ENCODE data around the gene GRAP.
"Not testable (repeated sequence)": the region's sequence is repeated elsewhere in the genome, so short reads cannot be mapped to it uniquely, and the experiment has no call there.

The GRAP gene

DNA sequence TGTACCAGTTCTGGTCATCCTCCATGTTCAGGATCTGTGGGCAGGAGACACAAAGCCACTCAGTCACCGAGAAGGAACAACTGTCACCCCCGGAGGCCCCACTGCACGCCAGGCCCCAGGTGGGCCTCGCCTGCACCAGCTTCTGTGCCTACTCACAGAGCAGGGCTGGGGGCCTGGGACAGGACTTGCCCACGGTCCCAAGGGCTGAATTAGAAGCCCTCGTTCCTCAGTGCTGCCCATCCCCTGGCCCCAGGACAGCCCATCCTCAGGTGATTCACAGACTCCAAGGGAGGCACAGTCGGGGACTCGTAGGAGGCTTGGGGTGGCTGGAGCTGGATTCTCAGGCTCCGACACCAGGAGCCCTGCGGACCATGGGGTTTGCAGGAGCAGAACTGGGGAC, 4.9 kb downstream of the GRAP start:
- not testable (repeated sequence) for DNase-seq

DNA sequence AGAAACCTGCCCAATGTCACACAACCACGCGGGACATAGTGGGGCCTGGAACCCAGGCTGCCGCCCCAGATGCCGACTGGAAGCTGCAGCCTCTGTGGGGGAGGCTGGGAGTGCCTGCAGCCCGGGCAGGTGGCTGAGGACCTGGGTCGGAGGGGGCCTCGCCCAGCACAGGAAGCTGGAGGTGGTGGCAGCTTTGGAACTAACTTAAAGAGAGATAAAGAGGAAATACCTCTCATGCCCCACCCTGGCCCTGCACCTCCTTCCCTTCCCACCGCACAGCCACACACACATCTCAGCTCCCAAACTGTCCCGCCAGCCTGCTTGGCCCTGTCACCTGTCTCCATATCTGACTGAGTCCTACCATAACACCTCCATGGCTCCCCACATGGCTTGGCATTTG, 6.4 kb downstream of the GRAP start:
- not testable (repeated sequence) for DNase-seq

DNA sequence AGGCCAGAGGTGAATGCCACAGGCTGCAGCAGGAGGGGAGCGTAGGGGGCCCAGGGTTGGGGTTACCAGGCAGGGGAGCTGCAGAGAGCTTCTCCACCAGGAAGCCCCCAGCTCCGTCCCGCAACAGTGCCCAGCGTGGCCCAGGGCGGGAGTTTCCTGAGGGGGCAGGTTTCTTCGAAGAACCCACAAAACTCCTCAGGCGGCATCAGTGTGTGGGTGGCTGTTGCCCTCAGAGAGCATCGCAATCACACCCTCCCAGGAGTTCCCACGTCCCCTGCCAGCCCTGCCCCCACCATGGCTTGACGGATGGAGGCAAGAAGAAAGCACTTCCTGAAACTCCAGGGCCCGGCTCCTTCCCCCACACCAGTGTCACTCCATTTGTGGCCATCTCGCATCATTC, 8.0 kb downstream of the GRAP start:
- DNase-seq: not testable (repeated sequence)

DNA sequence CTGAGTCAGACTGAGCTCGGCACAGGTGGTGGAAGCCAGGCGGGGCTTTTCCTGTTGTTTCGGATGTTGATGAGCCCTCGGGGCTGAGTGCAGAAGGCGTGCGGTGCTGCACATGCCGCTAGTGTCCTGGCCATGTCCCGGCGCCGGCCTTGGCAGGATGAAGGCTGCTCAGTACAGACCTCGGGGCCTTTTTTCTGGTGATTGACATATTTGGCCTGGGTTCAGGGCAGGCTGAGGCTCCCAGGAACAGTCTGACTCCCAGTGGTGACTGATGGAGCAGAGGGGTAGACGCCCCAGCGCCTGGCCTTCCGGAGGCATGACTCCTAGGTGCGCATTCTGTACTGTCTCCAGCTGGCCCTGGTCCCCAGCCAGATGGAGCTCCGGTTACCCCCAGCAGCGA, 8.8 kb downstream of the GRAP start:
- DNase-seq: not testable (repeated sequence)

DNA sequence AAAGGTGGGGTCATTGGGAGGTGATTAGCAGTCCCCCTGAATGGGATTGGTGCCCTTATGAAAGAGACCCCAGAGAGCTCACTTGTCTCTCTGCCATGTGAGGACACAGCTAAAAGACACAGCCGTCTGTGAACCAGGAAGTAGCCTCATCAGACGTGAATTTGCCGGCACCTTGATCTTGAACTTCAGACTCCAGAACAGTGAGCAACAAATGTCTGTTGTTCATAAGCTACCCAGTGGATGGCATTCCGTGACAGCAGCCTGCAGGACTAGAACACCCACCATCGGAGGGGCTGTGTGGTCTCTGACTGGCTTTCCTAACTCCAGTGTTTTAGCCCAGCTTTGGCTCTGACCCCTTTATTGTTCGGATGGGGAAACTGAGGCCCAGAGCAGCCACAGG, 9.2 kb downstream of the GRAP start:
- DNase-seq: not testable (repeated sequence)

DNA sequence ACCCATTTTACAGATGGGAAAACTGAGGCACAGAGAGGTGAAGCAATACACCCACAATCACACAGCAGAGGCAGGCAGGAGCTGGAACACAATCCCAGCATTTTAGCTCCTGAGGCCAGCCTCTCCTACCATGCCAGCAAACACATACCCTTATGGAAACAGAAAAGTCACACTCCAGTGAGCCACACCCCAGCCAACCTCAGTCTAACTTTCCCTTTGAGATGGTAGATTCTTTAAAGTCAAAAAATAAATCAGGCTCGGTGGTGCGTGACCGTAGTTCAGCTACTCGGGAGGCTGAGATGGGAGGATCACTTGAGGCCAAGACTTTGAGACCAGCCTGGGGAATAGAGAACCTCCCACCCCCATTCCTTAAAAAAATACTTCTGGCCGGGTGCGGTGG, 10.6 kb downstream of the GRAP start:
- not testable (repeated sequence) for DNase-seq

DNA sequence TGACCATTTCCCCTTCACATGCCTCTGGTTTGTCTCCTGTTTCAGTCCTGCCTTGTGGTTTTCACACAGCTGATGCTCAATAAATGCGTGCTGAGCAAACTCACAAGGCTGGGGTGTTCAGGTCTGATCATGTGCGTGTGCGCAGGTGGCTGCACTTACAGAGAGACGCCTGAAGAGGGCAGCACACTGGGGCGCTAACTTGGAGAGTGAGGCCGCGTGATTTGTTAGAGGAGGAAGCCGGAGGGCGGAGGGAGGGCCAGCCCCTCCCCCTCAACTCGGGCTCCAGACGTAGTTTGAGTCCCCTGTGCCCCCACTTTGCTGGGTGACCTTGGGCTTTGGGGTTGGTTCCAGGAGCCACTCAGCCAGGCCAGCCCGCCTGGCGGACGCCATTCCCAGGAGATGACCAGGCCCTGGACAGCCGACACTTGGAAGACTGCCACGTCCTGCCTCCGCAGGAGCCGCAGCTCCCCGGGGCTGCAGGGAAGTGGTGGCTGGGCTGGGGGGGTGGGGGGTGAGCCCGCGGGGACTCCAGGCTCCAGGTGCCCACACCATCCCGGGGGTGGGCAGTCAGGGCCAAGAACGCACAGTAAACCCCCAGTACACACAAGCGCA, 14.3 kb downstream of the GRAP start:
- not testable (repeated sequence) for DNase-seq

DNA sequence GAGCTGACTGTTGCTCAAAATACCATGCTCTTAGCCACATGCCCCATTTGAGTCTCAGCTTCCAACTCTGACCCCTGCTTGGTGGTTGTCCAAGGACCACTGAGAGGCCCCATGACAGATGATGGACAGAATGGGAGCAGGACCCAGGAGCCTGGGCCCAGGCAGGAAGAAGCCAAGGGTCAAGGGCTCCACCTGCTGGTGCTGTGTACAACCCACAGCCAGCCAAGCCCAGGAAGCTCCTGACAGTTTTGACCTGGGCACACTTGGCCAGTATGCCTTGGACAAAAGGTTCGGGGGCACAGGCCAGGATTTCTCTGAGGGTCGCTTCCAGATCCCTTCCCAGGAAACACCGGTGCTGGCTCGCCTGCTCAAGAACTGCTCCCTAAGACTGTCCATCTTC, 15.0 kb downstream of the GRAP start:
- not testable (repeated sequence) for DNase-seq

DNA sequence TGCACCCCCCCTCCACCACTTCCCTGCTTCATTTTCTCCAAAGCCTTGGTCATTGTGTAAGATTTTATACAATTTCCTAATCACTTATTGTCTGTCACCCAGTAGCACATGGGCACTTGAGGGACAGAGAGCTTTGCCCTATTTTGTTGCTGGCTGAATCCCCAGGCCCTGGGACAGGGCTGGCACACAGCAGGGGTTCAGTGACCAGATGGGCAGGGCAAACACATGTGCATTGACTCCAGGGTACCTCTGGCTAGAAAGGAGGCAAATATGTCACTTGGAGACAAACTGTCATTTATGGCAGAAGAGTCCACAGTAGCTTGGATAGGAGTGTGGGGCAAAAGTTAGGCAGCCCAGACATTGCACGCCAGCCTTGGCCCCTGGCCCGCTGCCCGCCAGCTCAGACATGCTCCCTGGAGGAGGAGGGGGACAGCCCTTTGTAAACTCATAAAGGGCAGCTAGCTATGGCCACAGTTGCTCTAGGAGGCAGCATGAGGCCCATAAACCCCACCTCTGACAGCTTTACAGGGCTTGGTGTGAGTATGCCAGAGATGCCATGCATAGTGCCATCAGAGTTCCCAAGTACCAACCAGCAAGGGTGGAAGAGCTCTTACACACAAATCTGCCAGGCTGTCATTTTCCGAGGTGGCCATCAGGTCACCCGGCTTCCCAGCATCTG, 15.8 kb downstream of the GRAP start:
- not testable (repeated sequence) for DNase-seq

DNA sequence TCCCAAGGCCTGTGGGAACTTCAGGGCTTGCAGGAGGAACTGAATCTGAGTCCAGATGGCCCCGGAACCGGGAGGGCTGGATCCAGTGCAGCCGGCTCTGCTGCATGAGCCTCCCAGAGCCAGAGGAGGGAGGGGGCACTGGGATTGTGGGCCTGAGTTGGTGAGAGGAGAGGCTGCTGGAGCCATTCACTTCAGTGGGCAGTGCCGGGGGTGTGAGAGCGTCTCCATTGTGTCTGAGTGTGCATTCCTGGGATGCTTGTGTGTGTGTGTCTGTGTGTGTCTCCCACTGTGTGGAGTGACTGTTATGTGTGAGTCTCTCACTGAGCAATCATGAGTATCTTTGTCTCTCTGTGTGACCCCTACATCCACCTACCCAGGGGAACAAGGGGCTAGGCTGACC, 17.0 kb downstream of the GRAP start:
- DNase-seq: not testable (repeated sequence)

DNA sequence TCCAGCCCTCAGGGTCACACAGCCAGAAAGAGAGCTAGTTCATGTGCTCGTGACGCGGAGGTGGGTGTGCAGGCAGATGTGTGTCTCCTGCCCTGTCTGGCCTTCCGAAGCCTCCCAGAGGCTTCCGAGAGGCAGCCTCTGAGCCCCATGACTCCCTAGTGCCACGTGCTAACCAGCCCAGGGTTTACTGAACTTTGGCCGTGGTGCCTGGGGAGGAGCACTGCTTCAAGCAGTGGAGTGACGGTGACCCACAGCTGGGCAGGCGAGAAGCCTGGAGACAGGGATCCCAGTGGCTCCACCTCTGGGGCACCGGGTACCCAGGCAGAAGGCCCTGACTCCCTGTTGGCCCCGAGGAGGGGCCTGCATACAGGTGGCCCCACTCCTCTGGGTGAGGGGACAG, 18.1 kb downstream of the GRAP start:
- not testable (repeated sequence) for DNase-seq

DNA sequence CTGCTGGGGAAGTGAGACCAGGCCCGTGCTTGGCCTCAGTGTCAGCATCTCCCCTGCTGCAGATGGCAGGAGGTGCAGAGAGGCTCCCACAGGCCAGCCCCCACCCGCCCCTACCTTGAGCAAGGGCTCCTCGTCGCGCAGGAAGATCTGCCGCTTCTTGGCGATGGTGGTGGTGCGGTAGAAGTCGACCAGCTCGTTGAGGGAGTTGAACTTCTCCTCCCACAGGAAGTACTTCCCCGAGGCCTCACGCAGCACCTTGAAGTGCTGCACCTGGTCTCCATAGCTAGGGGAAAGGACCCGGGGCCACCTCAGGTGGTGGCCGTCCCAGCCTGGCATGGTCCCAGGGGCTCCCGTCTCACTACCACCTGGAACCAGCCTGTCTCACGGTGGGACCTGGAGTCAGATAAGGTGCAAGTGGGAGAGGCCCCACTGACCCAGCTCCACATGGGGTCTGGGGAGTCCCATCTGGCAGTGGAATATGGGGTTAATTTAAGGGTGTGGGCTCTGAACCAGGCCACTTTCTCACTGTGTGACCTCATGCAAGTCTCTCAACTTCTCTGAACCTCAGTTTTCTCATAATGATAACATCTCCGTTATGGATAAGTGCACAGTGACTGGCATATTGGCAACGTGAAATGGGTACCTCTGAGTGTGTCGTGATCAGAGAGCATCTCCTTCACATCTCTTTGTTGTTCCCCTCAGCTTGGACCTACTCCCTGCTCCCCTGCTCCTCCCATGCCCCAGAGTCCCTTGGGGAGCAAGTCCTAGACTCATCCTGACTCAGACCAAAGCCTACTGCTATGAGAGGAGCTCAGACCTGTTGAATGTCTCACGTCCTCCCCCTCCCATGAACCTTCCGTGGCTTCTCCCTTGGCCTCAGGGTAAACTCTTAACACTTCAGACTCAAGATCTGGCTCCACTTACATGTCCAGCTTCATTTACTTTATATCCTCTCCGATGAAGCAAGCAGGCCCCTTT, 22.4 kb downstream of the GRAP start:
- DNase-seq: no peak

DNA sequence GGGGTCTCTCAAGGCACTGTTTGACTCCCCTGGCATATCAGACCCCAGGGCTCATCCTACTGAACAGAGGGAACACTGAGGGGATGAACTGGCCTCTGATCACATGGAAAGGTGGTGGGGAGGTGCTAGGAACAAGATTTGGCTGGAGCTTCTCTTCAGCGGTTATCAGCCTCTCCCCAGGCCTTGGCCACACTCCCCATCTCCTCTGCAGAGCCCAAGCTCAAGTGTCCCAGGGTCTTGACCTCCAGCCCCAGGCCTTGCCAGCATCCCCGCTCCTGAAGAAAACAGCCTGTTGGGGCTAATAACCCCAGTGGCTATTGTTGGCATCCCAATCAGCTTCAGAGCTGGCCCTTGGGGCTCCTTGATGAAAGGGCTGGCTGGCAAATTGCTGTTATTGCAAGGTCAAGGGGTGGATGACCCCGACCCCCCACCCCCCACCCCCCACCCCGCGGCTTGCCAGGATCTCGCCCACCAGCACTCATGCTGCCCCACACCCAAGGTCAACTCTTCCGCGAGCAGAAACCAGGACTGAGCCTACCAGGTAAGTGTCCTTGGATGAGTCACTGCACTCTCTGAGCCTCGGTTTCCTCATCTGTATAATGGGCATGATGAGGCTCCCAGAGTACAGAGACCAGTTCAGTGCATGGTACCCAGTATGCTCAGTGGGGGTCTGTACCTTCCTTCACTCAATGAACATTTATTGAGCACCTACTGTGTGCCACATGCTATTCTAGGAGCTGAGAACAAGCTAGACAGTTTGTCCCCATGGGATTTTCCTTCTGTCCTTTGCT, 23.4 kb downstream of the GRAP start:
- no peak for DNase-seq

DNA sequence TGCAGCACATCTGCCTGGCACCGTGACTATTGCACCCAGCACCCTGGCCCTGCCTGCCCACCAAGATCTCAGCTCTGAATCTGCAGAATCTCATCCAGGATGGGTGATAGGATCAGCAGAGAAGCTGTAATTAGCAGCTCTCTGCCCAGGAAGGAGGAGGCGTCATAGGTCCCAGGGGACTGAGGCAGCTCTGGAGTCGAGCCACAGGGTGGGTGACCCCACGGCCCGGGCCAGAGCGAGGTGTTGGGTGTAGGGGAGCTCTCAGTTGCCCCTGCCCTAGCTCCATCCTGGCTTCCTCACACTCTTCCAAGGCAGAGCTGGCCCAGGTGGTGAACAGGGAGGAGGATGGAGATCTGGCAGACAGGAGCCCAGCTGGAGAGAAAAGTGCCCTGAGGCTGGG, 24.0 kb downstream of the GRAP start:
- DNase-seq: no peak

DNA sequence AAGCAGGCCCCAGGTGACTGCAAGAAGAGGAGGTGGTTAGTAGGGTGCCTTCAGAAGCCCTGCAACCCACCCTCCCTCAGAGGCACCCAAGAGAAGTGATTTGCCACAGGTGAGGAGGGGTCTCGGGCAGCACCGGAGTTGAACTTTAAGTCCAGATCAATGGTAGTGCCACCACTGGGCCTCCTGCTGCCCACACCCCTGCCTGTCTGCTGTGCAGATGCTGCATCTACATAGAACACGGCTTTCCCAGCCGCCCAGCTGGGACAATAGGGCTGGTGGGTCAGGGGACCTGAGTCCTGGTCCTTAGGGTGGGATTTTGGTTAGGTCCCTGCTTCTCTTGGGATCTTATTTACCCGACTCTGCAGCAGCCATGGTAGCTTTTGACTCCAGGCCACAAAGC, 24.6 kb downstream of the GRAP start:
- DNase-seq: no peak

DNA sequence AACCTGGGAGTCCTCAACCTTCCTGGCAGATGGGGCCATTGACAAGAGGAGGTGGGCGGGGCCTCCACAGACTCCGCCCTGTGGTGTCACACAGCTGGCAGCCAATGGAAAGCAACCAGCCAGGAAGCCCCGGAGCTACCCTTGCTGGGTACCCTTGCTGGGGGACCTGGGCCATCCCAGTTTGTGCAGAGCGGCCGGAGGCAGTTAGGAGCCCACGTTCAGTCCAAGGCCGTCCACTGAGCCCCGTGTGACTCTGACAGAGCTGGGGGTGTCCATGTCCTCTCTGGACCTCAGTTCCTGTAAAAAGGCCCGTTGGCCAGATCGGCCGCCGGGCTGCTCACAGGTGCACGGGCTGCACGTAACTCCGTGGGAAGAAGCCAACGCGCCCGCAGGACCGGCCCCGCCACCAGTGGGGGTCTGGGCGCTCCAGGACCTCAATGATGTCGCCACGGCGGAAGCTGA, 25.1 kb downstream of the GRAP start:
- DNase-seq: no peak

DNA sequence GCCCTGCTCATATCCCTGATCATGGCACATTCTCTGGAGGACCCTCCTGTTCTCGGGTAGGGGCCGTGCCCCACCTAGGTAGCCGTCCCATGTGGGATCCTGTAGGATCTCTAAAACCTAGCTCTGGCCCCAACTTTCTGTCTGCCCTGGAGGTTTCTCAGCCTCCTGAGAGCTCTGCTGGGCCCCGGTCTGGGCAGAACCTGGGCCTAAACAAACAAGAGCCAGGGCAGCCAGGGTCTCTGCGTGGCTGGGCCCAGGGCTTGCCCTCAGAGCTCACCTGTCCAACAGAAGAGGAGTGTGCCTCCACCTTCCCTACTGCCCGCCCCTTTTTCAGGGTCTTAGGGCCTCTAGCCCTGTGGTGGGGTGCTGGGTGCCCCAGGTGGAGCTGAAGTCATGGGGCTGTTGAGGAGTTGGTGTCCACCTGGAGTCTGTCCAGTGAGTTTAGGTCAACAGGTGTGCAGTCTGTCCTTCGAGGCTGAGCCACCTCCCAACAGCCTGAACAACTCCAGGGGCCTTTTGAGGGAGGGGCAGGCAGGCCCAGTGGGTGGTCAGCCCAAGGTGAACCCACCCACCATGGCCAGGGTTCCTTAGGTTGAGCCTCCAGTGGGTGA, 25.6 kb downstream of the GRAP start:
- DNase-seq: not testable (repeated sequence)

DNA sequence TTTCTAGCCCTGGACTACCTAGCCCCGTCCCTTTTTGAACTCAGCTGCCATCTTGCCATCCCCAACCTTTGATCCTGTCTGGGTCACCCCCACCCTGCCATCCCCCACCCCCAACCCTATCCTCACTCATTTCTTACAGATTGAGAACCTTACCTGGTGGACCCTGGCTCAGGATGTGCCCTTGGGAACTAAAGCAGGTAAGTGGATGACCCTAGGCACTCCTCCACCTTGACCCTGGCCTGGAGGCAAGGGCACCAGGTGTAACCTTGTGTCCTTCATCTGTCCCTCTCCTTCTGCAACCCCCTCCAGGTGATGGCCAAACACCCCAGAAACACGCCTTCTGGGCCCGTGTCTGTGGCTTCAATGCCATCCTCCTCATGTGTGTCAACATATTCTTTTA, 26.7 kb downstream of the GRAP start:
- no peak for DNase-seq

DNA sequence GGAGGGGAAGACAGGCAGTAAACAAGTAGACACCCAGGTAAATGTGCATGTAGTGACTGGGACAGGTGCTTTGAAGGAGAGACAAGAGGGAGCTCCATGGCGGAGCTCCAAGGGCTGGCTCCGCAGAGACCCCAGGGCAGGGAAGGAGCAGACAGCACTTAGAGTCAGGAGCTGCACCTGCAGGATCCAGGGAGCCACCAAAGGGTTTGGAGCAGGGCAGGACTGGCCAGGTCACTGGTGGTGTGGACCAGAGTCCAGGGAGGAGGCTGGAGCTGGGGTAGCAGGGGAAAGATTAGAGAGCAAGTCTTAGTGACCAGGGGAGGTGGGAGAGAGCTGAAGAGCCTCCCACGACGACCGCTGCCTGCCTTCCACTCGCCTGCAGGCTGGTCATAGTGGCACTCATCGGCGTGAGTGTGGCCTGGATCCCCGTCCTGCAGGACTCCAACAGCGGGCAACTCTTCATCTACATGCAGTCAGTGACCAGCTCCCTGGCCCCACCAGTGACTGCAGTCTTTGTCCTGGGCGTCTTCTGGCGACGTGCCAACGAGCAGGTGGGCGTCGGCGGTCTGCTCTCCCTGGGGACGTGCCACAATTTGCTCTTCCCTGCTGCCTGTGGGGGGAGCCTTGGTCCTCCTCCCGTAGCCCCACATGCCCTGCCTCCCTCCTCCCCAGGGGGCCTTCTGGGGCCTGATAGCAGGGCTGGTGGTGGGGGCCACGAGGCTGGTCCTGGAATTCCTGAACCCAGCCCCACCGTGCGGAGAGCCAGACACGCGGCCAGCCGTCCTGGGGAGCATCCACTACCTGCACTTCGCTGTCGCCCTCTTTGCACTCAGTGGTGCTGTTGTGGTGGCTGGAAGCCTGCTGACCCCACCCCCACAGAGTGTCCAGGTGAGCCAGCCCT, 27.5 kb downstream of the GRAP start:
- no peak for DNase-seq

DNA sequence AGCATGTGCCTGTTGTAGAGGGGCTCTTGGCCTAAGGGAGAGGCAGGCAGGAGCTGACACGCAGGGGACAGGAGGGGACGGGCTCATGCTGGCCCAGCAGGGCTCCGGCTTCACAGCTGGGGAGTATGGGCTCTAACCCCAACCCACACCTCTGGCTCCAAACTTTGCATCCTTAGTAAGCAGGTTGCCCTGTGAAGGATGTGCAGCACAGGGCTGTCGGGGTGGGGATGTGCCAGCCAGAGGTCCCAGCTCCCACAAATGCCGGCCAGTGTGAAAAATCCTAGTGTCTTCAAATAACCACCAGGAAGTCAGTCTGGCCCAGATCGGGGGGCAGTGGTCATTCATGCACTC, 28.2 kb downstream of the GRAP start:
- DNase-seq: no peak

Data from NCI-H1417 treated with DMSO at 0.1 percent for 48 hours (cell line).